22Rv1 (cell line): ENCODE measurements around the gene CIRBP.

Source experiments
- H3K27ac ChIP-seq: fragments of 450-650 bp; 2 replicates; pipeline ENCODE4 v1.5.1; 2017
- ZFX ChIP-seq: fragments of 450-650 bp; IDR thresholded peaks from 2 replicates; pipeline ENCODE4 v1.6.1; 2017; ENCODE audit warnings: antibody characterized with exemption, borderline replicate concordance
- TF ChIP-seq, protein P1 (sequence below): fragments of 450-650 bp; IDR thresholded peaks from 2 replicates; pipeline ENCODE4 v1.5.1; 2017; ENCODE audit warnings: mild to moderate bottlenecking

Gene CIRBP

DNA sequence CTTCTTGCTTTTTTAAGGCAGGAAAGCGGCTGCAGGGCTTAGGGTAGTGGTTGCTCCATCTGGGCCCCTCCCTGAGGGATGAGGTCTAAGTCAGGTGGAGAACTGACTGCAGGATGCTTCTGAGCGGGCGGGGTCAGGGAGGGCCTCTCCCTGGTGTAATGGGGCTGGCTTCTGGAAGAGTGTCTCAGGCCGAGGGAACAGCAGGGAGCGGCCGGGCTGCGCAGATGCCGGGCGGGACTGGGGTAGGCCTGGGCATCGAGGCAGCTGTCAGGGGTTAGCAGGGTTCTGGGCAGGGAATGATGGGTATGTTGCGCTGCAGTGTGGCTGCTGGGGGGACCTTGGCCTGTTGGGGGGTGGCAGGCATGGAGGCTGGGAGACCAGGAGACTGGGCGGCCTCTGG lies 8.9 kb downstream of the CIRBP start:
- TF ChIP-seq, protein P1, sequence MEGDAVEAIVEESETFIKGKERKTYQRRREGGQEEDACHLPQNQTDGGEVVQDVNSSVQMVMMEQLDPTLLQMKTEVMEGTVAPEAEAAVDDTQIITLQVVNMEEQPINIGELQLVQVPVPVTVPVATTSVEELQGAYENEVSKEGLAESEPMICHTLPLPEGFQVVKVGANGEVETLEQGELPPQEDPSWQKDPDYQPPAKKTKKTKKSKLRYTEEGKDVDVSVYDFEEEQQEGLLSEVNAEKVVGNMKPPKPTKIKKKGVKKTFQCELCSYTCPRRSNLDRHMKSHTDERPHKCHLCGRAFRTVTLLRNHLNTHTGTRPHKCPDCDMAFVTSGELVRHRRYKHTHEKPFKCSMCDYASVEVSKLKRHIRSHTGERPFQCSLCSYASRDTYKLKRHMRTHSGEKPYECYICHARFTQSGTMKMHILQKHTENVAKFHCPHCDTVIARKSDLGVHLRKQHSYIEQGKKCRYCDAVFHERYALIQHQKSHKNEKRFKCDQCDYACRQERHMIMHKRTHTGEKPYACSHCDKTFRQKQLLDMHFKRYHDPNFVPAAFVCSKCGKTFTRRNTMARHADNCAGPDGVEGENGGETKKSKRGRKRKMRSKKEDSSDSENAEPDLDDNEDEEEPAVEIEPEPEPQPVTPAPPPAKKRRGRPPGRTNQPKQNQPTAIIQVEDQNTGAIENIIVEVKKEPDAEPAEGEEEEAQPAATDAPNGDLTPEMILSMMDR = no peak
- TF ChIP-seq ZFX = no peak
- H3K27ac ChIP-seq = peak overlapping the region; percentile 99

DNA sequence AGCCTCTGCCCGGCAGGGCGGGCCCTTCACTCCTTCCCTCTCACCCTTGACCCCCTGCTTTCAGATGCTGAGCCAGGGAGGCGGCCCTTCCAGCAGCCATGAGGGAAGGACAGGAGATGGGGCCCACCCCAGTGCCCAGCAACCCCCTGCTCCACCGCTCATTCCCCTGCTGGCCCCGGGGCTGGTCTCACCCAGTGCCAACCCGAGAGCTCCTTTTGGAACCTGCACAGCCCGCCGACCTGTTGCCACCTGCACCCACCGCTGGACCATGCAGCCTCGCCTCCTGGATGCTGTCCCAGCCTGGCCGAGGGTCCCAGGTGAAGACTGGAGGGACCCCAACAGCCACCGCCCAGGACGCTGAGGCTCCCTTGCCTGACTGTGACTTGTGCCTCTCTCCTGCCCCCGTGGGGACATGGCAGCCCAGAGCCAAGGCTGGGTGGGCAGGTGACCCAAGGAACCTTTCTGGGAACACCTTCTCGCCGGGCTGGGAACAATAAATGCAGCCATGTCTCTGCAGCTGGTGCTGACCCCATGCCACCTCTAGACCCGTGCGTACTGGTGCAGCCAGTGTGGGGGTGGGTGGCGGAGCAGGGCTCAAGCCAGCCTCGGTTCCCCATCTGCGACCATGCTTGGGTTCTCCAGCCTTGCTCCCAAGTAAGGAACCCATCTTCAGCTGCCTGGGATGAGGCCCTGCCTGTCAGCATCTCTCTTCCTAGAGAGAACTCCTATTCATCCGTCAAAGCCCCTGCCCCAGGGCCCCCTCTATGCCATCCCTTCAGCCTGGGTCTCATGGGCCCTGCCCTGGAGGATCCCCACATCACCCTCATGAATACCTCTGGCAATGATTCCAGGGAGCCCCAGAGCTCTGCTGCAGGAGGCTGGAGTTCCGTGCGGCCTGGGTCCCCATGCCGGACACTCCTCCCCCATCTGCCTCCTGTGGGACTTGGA lies 9.9 kb downstream of the CIRBP start:
- peak overlapping the region; percentile 49; the same call in 1 of the 2 replicates for H3K27ac ChIP-seq
- TF ChIP-seq, protein P1 = no peak
- no peak for TF ChIP-seq ZFX

DNA sequence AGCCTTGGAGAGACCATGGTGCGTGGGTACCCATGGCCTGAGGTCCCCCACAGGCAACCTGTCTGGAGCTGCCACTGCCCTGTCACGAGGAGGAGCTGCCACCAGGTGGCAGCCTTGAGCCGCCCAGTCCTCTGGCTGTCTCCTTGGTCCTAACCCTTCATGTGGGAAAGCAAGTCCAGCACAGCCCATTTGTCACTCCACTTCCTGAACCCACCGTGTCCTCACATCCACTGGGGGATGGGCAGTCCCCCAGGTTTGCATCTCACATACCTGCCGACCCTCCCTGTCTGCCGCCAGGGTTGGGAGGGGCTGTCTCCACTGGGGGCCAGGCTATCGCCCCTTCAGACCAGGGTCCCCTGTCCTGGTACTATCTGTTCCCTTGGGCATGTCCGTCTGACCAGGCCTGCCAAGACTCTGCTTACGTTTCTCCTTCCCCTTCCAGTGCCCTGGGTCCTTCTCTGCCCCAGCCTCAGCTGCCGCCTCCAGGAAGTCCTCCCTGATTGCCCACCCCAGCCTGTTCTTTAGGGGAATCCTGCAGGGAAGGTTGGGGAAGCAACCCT lies 10.7 kb downstream of the CIRBP start:
- H3K27ac ChIP-seq = peak overlapping the region; percentile 49
- no peak for TF ChIP-seq ZFX
- TF ChIP-seq, protein P1 = peak; percentile 98

DNA sequence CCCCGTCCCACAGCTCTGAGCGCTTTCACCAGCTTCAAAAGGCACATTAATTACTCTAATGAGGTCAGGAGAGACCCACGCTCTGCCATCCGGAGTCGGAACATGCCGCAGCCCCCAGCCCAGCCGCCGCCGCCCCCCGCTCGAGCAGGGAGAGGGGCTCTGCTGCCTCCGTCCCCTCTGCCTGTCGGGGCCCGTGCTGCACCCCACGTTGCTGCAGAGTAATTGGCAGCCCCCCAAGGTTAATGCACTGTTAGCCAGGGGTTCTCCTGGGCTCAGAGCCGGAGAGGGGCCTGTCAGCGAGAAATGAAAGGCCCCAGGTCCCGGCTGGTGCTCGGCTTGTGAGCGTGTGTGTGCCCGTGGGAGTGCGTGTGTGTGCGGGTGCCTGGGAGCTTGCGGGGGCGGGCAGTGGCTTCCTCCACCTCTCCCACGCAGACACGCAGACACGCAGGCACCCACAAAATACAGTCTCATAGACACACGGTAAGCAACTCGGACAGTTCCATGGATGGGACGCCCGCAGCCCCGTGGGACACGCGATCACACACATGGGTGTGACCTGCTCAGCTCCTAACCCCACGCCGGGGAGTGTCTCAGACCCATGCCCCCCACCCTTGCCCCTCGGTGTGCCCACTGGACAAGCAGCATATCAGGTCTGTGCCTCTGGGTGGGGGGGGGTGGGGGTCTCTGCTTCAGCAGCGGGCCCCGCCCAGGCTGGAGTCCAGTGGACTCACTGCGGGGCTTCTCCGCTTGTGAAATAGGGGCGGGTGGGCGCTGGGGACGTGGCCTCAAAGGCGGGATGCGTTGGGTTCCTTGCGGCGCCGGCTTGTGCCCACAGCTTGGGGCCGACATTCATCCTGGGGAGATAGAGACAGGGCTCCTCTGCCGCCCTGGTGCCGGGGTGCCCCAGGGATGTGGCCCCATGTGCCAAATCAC lies 11.8 kb downstream of the CIRBP start:
- peak overlapping the region; percentile 49; the same call in 1 of the 2 replicates for H3K27ac ChIP-seq
- TF ChIP-seq, protein P1 = no peak
- TF ChIP-seq ZFX = no peak

DNA sequence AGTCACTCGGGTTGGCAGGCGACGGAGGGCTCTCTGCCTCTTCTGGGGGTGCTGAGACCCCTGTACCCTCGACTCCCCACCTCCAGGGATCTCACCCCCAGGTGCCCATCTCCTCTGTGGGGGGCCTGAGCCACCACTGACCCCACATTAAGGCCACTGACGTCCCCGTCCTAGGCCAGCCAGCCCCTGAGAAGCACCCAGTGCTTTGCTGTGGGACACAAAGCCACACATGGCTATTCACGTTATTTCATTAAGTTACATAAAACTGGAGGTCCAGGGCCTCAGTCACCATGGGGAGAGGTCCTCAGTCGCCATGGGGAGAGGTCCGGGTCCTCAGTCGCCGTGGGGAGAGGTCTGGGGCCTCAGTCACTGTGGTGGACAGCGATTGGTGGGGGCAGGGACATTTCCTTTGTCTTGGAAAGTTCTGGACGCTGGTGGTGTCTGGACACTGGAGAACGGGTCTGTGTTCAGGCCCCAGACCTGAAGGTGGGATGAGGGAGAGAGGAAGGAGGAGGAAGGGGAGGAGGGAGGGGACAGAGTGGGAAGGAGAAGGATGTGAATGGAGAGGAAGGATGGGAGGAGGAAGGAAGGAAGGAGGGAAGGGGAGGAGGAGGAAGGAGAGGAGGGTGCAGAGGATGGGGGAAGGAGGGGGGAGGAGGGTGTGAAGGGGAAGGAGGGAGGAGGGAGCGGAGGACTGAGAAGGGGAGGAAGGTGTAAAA lies 12.6 kb downstream of the CIRBP start:
- H3K27ac ChIP-seq = no peak overlapping the region
- no peak for TF ChIP-seq ZFX
- TF ChIP-seq, protein P1 = no peak

DNA sequence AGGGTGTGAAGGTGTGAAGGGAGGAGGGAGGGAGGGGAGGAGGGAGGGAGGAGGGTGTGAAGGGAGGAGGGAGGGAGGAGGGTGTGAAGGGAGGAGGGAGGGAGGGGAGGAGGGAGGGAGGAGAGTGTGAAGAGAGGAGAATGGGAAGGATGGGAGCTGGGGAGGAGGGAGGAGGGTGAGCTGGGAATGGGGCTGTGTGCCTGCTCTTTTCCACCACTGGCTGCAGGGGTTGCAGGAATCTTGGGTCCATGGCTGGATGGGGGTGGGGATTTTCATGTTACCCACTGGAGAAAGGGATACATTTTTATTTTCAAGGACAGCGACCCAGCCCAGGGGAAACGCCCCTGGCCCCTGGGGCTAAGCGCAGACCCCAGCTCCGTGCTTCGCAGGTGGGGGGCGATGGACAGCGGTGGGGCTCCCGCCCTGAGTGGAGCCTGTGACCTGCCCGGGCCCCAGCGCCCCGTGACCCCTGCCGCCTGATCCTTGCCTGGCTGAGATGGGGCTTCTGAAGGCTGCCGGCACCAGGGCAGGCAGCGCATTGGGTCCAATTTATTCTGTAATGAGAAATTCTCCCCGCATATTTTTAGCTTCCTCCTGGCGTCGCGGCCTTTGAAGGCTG lies 13.6 kb downstream of the CIRBP start:
- no peak for TF ChIP-seq ZFX
- TF ChIP-seq, protein P1 = no peak
- no peak overlapping the region for H3K27ac ChIP-seq
